Ovary (tissue), 3 donors: ENCODE results near the gene ZNF561.

Source experiments
- CTCF ChIP-seq, 3 donors: fragments of 450-650 bp in 2 of 3; fragments of 200-600 bp in 1 of 3; IDR thresholded peaks; one replicate each; pipeline versions ENCODE4 v1.5.1 to v1.8.0; 2016 to 2022; ENCODE audit warnings: antibody characterized with exemption in 3 of 3, mild to moderate bottlenecking in 1 of 3
- POLR2A ChIP-seq: fragments of 450-650 bp; IDR thresholded peaks from one replicate; pipeline ENCODE4 v1.6.1; 2017; ENCODE audit warnings: antibody characterized with exemption, mild to moderate bottlenecking, moderate library complexity
- donor health status: DM: no; HTN: no; CAD: no.

GRCh38 chr19:9615844-9616243 is 5.2 kb downstream of the ZNF561 start:
- no peak for TF ChIP-seq CTCF (IDR thresholded peaks at IDR 0.05)
- no peak for TF ChIP-seq POLR2A
